ENCODE results near the gene PDGFA. TPM values are rescaled to one million over a fixed set of nuclear protein-coding genes. Genes with fewer than 3 reads are reported as not detected.

Gene PDGFA
- total RNA-seq, 1 donor from 2014 or later: 30.0 TPM

- DNase-seq: no peak
Observed at GRCh38 chr7:472640-472957, 47.0 kb downstream of the PDGFA start.

DNA sequence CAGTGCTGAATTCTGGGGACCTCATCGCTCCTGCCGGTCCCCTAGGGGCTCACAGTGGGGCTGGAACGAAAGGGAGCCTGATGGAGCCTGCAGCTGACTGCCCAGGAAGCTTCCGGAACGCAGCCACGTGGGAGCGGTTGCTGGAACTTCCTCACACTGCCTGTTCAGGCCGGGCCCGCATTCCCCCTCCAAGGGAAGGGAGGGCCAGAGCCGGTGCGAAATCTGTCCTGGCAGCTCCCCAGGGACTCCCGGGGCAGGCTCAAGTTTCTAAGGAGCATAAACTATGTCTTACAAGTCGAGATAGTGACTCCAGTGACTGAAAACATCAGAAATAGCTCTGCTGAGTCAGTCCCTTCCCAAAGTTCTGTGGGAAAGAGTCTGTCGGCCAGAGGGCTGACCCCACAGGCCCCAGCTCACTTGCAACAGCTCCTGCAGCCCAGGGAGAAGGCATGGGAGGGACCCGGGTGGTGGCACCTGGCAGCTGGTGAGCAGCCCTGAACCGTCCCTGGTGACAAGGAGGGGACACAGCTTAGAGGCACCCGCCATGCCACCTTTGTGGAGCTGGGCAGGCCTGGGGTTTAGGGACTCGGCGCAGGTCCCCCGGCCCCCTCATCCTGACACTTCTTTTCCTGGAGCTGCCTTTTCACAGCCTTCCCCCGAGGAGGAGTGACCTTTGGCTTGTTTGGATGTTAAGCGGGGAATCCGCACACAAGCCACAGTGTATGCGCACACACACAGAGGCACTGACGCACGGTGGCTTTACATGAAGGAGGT lies 47.6 kb downstream of the PDGFA start:
- DNase-seq: peak; percentile 43

DNA sequence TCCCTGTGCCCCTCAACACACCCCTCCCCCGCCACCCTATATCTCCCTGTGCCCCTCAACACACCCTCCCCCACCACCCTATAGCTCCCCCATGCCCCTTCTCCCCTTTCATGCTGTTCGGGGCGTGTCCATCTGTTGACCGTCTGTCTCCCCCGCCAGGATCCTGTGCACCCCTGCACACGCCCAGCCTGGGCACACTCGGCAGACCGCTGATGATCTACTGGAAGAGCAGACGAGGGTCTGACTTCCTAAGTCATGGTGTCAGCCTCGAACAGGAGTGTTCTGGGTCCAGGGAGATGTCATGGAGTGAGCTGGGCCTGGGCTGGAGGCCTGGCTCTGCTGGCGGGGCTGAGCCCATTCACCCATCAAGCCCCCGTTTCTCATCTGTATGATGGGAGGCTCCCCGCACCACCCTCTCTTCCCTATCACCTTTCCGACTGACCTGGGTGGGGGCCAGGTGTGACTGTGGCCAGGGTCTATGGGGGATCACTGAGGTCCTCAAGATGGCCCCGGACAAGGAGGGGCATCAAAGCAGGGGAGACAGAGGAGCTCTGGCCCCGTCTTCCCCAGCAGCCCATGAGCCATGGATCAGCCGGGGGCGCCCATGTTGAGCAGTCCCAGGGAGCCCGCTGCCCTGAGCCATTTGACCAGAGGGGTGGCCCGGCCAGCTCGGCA lies 48.3 kb downstream of the PDGFA start:
- no peak for DNase-seq

- no peak for DNase-seq
Observed at GRCh38 chr7:469563-469961, 50.1 kb downstream of the PDGFA start.

DNA sequence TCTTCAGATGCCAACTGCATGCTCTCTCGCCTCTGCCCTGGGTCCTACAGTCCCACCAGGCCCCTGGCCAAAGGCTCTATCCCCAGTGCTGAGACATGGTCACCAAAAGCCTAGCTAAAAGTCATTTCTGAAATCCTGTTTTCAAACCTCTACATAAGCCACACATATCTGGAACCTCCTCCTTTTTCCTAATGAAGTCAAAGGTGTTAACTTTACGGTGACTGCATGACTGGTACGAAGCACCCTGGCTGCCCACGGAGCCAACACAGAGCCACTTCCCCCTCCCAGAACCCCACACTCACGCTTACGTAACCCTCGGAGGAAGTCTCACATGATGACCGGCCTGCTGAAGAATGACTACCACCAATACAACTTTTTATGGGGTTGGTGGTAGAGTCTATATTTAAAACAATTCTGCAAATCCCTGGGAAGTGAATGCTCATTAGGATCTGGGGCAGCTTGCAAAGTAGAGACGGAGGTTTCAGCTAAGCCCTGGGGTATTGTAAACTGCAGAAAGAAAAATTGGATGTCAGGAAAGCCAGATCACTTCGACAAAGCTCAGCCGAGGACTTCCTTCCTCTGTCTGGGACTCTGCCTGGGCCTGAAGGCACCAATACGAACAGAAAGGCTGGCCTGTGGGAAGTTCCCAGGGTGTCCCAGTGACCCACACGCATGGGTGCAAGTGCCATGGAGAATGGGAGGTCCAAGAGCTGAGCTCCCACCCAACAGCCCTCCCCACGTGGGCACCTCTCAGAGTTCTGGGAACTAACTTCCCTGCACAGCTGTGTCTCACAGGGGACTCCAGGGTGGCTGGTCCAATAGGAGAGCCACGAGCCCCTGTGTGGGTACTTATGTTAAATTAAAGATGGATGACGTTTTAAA lies 50.7 kb downstream of the PDGFA start:
- DNase-seq: peak; percentile 38

- no peak for DNase-seq
Observed at GRCh38 chr7:467856-468545, 51.6 kb downstream of the PDGFA start.

GRCh38 chr7:467393-467828 lies 52.2 kb downstream of the PDGFA start:
- DNase-seq: no peak

DNA sequence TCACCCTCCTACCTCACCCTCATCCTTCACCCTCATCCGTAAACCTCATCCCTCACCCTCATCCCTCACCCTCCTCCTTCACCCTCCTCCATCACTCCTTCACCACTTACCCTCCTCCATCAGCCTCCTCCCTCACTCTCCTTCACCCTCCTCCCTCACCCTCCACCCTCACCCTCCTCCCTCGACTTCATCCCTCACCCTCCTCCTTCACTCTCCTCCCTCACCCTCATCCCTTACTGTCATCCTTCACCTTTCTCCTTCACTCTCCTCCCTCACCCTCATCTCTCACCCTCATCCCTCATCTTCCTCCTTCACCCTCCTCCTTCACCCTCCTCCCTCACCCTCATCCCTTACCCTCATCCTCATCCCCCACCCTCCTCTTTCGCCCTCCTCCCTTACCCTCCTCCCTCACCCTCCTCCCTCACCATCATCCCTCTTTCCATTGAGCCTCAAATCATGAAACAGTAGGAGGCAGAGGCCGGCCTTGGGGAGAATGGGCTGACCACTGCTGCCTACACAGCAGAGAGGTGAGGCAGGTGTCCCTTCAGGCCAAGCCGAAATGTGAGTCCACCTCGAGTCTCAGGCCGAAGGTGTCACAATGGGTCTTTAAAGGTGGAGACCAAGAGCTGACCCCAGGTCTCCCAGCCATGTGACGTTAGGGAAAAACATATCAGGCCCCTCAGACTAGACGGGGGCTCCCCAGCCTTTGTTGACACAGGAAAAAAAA lies 53.0 kb downstream of the PDGFA start:
- DNase-seq: no peak

DNA sequence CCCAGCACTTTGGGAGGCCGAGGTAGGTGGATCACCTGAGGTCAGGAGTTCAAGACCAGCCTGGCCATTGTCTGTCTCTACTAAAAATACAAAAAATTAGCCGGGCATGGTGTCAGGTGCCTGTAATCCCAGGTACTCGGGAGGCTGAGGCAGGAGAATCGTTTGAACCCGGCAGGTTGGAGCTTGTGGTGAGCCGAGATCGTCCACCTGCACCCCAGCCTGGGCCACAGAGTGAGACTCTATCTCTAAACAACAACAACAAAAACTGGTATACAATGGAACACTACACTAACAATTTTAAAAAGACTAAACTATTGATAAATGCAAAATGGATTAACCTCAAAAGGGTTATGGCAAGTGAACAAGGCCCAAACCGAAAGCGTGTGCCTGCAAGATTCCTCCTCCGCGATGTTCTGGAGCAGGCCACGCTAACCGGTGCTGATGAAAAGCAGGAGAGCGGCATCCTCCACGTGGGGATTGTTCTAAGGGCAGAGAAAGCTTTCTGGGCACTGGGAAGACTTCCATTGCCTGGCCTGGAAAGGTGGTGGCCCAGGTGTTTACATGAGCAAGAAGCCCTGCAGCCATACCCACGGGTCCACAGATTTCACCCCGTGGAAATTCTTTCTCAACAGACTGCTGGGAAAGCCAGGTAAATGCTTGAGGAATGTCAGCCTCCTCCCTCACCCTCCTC lies 53.8 kb downstream of the PDGFA start:
- no peak for DNase-seq

DNA sequence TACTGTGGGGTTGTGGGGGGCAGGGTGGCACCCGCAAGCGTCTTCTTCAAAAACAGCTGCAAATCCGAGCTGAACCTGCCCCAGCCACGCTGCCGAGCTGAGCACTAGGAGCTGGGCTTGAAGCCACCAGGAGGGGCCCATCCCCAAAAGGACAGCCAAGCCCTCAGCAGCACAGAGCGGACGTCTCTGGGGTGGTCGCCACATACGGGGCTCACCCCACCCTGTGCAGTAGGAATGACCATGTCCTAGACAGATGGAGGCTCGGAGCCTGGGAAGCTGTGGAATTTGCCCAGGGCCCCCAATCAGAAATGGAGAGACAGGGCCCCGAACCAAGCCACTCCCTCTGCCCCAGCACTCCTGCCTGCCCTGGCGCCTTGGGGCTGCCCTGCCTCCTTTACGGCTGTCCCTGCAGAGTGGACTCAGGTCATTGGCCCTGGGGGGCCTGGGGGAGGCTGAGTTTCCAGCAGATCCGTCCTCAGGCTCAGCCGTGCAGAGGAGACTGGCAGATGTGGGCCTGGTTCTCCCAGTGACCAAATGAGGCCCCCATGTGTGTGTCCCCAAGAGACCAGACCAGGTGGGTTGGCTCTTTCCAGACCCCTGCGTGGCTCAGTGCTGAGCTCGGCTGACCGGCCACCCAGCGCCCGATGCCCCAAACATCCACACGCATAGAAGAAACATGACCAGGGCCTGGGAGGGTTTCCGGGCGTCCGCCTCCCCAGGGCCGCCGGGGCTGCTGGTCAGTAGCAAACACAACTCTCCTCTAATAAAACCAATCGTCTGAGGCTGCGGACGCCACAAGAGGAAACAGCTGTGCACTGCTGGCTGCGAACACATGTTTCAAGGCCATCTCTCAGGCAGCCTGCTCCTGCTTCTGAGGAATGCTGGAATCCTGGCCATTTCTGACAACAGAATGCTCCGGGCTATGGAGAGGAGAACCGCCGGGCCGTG lies 54.9 kb downstream of the PDGFA start:
- DNase-seq: peak; percentile 74

GRCh38 chr7:463817-464453 lies 55.7 kb downstream of the PDGFA start:
- no peak for DNase-seq

DNA sequence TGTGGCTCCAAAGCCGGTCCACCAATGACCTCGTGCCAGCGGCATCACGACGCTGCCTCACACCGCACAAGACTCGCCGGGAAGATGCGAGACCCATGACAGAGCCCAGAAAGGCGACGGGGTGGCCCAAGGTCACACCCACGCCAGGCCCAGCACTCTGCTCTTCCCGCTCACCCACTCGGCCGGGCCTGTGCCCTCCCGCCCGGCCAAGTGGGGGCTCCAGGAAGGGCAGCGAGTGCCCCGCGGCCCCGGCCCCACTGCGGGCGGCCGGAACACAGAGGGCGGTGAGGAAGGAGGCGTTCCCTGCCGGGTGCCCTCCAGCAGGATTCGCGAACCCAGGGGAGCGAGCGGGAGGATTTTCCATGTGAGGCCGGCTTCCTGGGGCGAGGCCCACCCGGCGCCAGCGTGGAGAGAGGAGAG lies 56.3 kb downstream of the PDGFA start:
- DNase-seq: no peak

DNA sequence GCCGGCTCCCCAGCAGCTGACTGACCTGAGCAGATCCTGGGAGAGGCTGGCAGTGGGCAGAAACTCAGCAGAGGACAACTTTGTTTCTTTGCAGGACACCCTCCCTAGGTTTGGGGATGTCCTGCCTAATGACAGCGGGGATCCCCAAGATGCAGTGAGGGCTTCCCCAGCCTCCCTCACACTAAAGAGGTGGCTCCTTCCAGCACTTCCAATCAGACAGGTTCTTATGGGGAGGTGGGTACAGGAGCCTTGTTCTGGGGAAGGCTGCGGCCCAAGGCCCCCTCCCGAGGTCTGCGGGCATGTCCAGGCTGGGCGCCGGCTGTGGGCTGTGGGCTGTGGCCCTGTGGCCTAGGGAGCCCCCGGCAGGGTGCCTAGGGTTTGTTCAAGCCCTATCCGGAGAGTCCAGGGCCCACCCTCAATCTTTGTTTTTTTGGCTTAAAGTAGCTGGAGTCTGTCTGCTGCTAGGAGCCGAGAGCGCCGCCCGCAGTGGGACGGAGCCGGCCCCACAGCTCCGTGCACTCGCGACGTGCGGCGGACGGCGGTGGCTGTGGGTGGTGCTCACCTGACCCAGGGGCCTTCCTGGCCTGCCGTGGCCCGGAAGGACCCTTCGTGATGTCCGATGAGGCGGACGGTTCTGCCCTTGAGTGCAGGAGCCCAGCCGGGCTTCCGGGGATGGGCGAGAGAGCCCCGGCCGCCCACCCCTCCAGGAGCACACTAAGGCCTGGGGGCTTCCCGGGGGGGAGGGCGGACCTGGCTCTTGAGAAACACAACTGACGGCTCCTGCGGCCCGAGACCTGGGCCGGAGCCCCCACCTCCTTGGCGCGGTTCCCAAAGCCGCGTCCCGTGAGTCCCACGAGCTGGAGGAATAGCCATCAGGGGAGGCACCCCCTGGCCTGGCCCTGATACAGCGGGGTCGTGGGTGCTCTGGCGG lies 57.2 kb downstream of the PDGFA start:
- no peak for DNase-seq

- no peak for DNase-seq
Observed at GRCh38 chr7:461453-462172, 58.0 kb downstream of the PDGFA start.

- no peak for DNase-seq
Observed at GRCh38 chr7:461117-461452, 58.6 kb downstream of the PDGFA start.

GRCh38 chr7:460374-461116 lies 59.1 kb downstream of the PDGFA start:
- no peak for DNase-seq

Data from skin of body (tissue), 2 donors.